Adrenal gland (tissue), 5 donors: Measurements from ENCODE around the gene MT1A.

ENCODE experiments used
- CTCF ChIP-seq, 6 experiments: fragments of 450-650 bp in 4 of 6; fragments of 200-600 bp in 2 of 6; sonication (generic) in 1 of 6; IDR thresholded peaks; 1 replicate in 5 of 6; 2 replicates in 1 of 6; pipeline versions ENCODE4 v1.5.1 to v1.8.0; 2016 to 2021; ENCODE audit warnings: antibody characterized with exemption in 6 of 6, mild to moderate bottlenecking in 2 of 6, moderate library complexity in 1 of 6
- POLR2A ChIP-seq, 2 donors: fragments of 450-650 bp; IDR thresholded peaks; one replicate each; pipeline ENCODE4 v1.6.1; 2017; ENCODE audit warnings: antibody characterized with exemption in 2 of 2, mild to moderate bottlenecking in 2 of 2, moderate library complexity in 1 of 2
- donor health status: DM: no; HTN: no; CAD: no.

- TF ChIP-seq CTCF (IDR thresholded peaks at IDR 0.05) = no peak
- TF ChIP-seq POLR2A (IDR thresholded peaks at IDR 0.05) = no peak
Observed at GRCh38 chr16:56683424-56684172, 45.1 kb downstream of the MT1A start.
